PC-9 (cell line): ENCODE results near the gene RUVBL2.
A peak's percentile ranks its signal among the peaks of the same experiment; 100 is the strongest.

Source experiments
- EZH2 ChIP-seq: fragments of 200-600 bp; sonication (generic); IDR thresholded peaks from 2 replicates; pipeline ENCODE4 v1.8.0; 2017; ENCODE audit warnings: antibody characterized with exemption, low read depth
- TF ChIP-seq, protein P1 (sequence below): fragments of 200-600 bp; sonication (generic); conservative IDR thresholded peaks from 2 replicates; pipeline ENCODE4 v1.6.1; 2017; ENCODE audit warnings: mixed run types, antibody characterized with exemption, mild to moderate bottlenecking, moderate library complexity

DNA sequence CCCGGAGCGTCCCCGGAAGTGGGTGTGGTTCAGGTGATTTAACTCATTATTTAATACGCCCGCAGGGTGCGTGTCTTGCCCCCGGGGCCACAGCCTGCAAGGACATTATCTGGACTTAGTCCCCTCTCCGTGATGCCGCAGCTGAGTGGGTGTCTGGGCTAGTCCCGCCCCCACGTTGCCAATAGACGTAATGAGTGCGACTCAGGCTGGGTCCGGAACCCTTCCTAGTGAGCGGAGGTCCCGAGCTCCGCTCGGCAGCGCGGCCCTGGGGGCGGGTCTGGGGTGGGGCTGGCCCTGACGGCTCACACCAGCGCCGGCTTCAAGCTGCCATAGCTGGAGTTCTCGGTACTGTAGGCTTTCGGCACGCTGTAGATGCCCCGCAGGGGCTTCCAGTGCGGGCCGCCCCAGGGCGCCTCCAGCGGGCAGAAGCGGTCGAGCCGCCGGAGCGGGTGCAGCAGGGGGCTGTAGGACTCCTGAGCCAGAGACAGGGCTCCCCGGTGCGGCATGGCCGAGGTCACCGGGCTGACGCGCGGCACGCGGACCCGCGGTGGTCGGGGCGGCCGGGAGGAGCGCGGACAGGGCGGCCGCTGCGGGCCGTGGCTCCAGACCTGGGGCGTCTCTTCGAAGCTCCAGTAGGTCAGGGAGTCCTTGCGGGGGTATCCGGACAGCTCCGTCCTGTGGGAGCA is 24.1 kb downstream of the RUVBL2 start:
- TF ChIP-seq, protein P1, sequence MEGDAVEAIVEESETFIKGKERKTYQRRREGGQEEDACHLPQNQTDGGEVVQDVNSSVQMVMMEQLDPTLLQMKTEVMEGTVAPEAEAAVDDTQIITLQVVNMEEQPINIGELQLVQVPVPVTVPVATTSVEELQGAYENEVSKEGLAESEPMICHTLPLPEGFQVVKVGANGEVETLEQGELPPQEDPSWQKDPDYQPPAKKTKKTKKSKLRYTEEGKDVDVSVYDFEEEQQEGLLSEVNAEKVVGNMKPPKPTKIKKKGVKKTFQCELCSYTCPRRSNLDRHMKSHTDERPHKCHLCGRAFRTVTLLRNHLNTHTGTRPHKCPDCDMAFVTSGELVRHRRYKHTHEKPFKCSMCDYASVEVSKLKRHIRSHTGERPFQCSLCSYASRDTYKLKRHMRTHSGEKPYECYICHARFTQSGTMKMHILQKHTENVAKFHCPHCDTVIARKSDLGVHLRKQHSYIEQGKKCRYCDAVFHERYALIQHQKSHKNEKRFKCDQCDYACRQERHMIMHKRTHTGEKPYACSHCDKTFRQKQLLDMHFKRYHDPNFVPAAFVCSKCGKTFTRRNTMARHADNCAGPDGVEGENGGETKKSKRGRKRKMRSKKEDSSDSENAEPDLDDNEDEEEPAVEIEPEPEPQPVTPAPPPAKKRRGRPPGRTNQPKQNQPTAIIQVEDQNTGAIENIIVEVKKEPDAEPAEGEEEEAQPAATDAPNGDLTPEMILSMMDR: peak; percentile 57; the same call in 1 of the 2 replicates
- TF ChIP-seq EZH2: no peak
